PC-3 (cell line): ENCODE results near the gene PRDM15. TPM values are rescaled to one million over a fixed set of nuclear protein-coding genes. Genes with fewer than 3 reads are reported as not detected.
A peak's percentile ranks its signal among the peaks of the same experiment; 100 is the strongest.

Experiments used
- ATAC-seq: fragments of 200-7000 bp; cut with Tn5 transposase; 2 replicates; pipeline ENCODE4 v1.9.1; 2020; ENCODE audit warnings: mild to moderate bottlenecking, moderate library complexity
- BruUV-seq: library from RNA; stranded (reverse); fragments of 400-500 nt; replicated peaks from 2 replicates; lab custom pipeline; 2021; lab: Mats Ljungman, UMichigan
- CTCF ChIA-PET: fragments of 300-600 bp; sonication (Branson Sonifier 250); formaldehyde crosslinking; loops from one replicate; lab custom pipeline; 2022; ENCODE audit warnings: antibody characterized with exemption; lab: Charles Lee
- POLR2A ChIA-PET: fragments of 300-600 bp; sonication (Branson Sonifier 250); formaldehyde crosslinking; loops from one replicate; lab custom pipeline; 2022; ENCODE audit warnings: antibody characterized with exemption; ENCODE audit not compliant: unreplicated experiment; lab: Charles Lee
- DNase-seq: peaks from one replicate; pipeline ENCODE4 v3.0.0-alpha.2; 2015
- H2AFZ ChIP-seq: fragments of 300-600 bp; sonication (generic); 2 replicates; pipeline ENCODE4 v1.6.0; 2016; ENCODE audit warnings: antibody characterized with exemption, low read length
- H3F3A ChIP-seq: fragments of 300-600 bp; sonication (generic); one replicate; pipeline ENCODE4 v1.6.0; 2017; ENCODE audit warnings: antibody characterized with exemption, low read length, control low read depth, mild to moderate bottlenecking; ENCODE audit not compliant: unreplicated experiment
- H3K27ac ChIP-seq: fragments of 300-600 bp; sonication (generic); 2 replicates; pipeline ENCODE4 v1.5.1; 2016; ENCODE audit warnings: mild to moderate bottlenecking, low read length
- H3K27me3 ChIP-seq: fragments of 300-600 bp; sonication (generic); 2 replicates; pipeline ENCODE4 v1.6.1; 2016; ENCODE audit warnings: low read length, mixed read lengths
- H3K36me3 ChIP-seq: fragments of 300-600 bp; sonication (generic); 2 replicates; pipeline ENCODE4 v1.6.1; 2016; ENCODE audit warnings: low read depth, mixed run types, low read length, mixed read lengths
- H3K4me1 ChIP-seq: fragments of 300-600 bp; sonication (generic); 2 replicates; pipeline ENCODE4 v1.5.1; 2016; ENCODE audit warnings: low read length; ENCODE audit not compliant: insufficient read depth
- H3K4me2 ChIP-seq: fragments of 300-600 bp; sonication (generic); 2 replicates; pipeline ENCODE4 v1.6.0; 2016; ENCODE audit warnings: low read length
- H3K4me3 ChIP-seq: fragments of 300-600 bp; sonication (generic); 2 replicates; pipeline ENCODE4 v1.5.1; 2016; ENCODE audit warnings: mild to moderate bottlenecking, low read length, mixed read lengths
- H3K79me2 ChIP-seq: fragments of 300-600 bp; sonication (generic); 2 replicates; pipeline ENCODE4 v1.6.1; 2017; ENCODE audit warnings: low read length, mixed read lengths
- H3K9ac ChIP-seq: fragments of 300-600 bp; sonication (generic); 2 replicates; pipeline ENCODE4 v1.6.0; 2016; ENCODE audit warnings: mild to moderate bottlenecking, low read length
- H3K9me2 ChIP-seq: fragments of 300-600 bp; sonication (generic); replicated peaks from 2 replicates; pipeline ENCODE4 v1.6.1; 2016; ENCODE audit warnings: mixed run types, low read length, mixed read lengths
- H3K9me3 ChIP-seq: fragments of 300-600 bp; sonication (generic); 2 replicates; pipeline ENCODE4 v1.6.1; 2016; ENCODE audit warnings: low read length, mixed read lengths
- H4K20me1 ChIP-seq: fragments of 300-600 bp; sonication (generic); 2 replicates; pipeline ENCODE4 v1.6.1; 2016; ENCODE audit warnings: low read length, mixed read lengths
- CTCF ChIP-seq: fragments of 300-600 bp; sonication (generic); conservative IDR thresholded peaks from 2 replicates; pipeline ENCODE4 v1.5.1; 2017; ENCODE audit warnings: antibody characterized with exemption, low read depth, mild to moderate bottlenecking, low read length
- EZH2 ChIP-seq: fragments of 300-600 bp; sonication (generic); IDR thresholded peaks from one replicate; pipeline ENCODE4 v1.6.1; 2017; ENCODE audit warnings: antibody characterized with exemption, mild to moderate bottlenecking, low read length; ENCODE audit not compliant: unreplicated experiment
- EZH2phosphoT487 ChIP-seq: fragments of 300-600 bp; sonication (generic); IDR thresholded peaks from 2 replicates; pipeline ENCODE4 v1.6.1; 2018; ENCODE audit warnings: mild to moderate bottlenecking, antibody characterized with exemption, low read length, borderline replicate concordance
- intact Hi-C: fragments of 100-400 bp; cut with micrococcal nuclease; formaldehyde crosslinking; loops from 2 replicates; pipeline ENCODE4 v1.9.0; 2023
- total RNA-seq: library from RNA; depleted of rRNA; stranded (reverse); fragments of >200 nt; gene quantifications from 2 replicates; pipeline ENCODE4 v1.2.3, GENCODE V29; 2014

PRDM15 gene
- total RNA-seq, 1 experiment from 2014 or later: 13.4 TPM

- peak overlapping the region; percentile 94 for H3K4me3 ChIP-seq
- peaks cover 67% of the 10 kb centered on the region for H3K4me1 ChIP-seq
- intact Hi-C loops: loop anchor here (10.0 kb wide), 1 partner anchor 172 kb away; no protein-coding TSS in a partner anchor
- ChIA-PET CTCF (interaction anchor here (2.1 kb wide), 1 partner anchor 54 kb away, joined by 7 read pairs; no protein-coding TSS in a partner anchor), POLR2A (no interaction called here)
- no peak for DNase-seq
- H3K9me3 ChIP-seq: no peaks in the 10 kb centered on the region
- no TSS peak for BruUV-seq
- peaks cover 71% of the 10 kb centered on the region for H3K36me3 ChIP-seq
- H2AFZ ChIP-seq: no peak overlapping the region
- H3K27ac ChIP-seq: peak overlapping the region; percentile 97
- ATAC-seq: no peak
- peak overlapping the region; percentile 94 for H3K9ac ChIP-seq
- peak overlapping the region; percentile 98 for H3K4me2 ChIP-seq
- H4K20me1 ChIP-seq: peaks cover 87% of the 10 kb centered on the region
- peaks cover 37% of the 10 kb centered on the region for H3F3A ChIP-seq
- H3K79me2 ChIP-seq: peaks cover 94% of the 10 kb centered on the region
- no peaks in the 10 kb centered on the region for H3K9me2 ChIP-seq
- H3K27me3 ChIP-seq: no peaks in the 10 kb centered on the region
- TF ChIP-seq EZH2: no peak
- no peak for TF ChIP-seq EZH2phosphoT487
- TF ChIP-seq CTCF: no peak
These were observed 116.4 kb downstream of the PRDM15 start for GRCh38 chr21:41762753-41763152.

GRCh38 chr21:41761934-41762635 is 117.1 kb downstream of the PRDM15 start:
- peak overlapping the region; percentile 98 for H3K4me2 ChIP-seq
- intact Hi-C loops: loop anchor here (1.0 to 10.0 kb wide), 3 partner anchors 83 to 173 kb away; no protein-coding TSS in a partner anchor
- peaks cover 96% of the 10 kb centered on the region for H3K79me2 ChIP-seq
- H3K9me2 ChIP-seq: no peaks in the 10 kb centered on the region
- TF ChIP-seq CTCF (no peak), EZH2 (no peak), EZH2phosphoT487 (no peak)
- ChIA-PET POLR2A (interaction anchor here (0.7 to 1.6 kb wide), 5 partner anchors 10 to 149 kb away, joined by 3 to 25 read pairs (median 6); no protein-coding TSS in a partner anchor), CTCF (interaction anchor here (1.6 to 2.1 kb wide), 4 partner anchors 16 to 150 kb away, joined by 7 to 19 read pairs (median 8); no protein-coding TSS in a partner anchor)
- H4K20me1 ChIP-seq: peaks cover 89% of the 10 kb centered on the region
- peak overlapping the region; percentile 94 for H3K9ac ChIP-seq
- DNase-seq (peak; percentile 47), ATAC-seq (no peak)
- no peaks in the 10 kb centered on the region for H3K9me3 ChIP-seq
- no peaks in the 10 kb centered on the region for H3K27me3 ChIP-seq
- peak overlapping the region; percentile 94 for H3K4me3 ChIP-seq
- peaks cover 74% of the 10 kb centered on the region for H3K36me3 ChIP-seq
- H2AFZ ChIP-seq: no peak overlapping the region
- peaks cover 33% of the 10 kb centered on the region for H3F3A ChIP-seq
- peaks cover 61% of the 10 kb centered on the region for H3K4me1 ChIP-seq
- H3K27ac ChIP-seq: peak overlapping the region; percentile 97
- BruUV-seq: TSS peak; percentile 70
